ENCODE data around the gene TMEM138. TPM values are rescaled to one million over a fixed set of nuclear protein-coding genes. Genes with fewer than 3 reads are reported as not detected.

Gene TMEM138
- total RNA-seq, 1 donor from 2014 or later = 19.9 TPM

- H3K27ac ChIP-seq = no peak overlapping the region
- H3K9me3 ChIP-seq = no peaks in the 10 kb centered on the region
- no peaks in the 10 kb centered on the region for H3K36me3 ChIP-seq
- DNase-seq (ENCODE audit: extremely low spot score in 2 of 2) = no peak
- H3K4me1 ChIP-seq = peaks cover 25% of the 10 kb centered on the region
- no peaks in the 10 kb centered on the region for H3K27me3 ChIP-seq
- H3K4me3 ChIP-seq = no peak overlapping the region
- no peak for TF ChIP-seq POLR2A (IDR thresholded peaks at IDR 0.05)
- no peak for TF ChIP-seq POLR2AphosphoS5 (IDR thresholded peaks at IDR 0.05; ENCODE audit: insufficient read depth in 1 of 2, low read depth in 1 of 2)
- TF ChIP-seq CTCF (IDR thresholded peaks at IDR 0.05) = no peak
- intact Hi-C loops (cut with DNase I) = loop anchor here (2.0 kb wide), 1 partner anchor 47 kb away; no protein-coding TSS in a partner anchor
These were observed 24.3 kb upstream of the TMEM138 start for GRCh38 chr11:61337706-61338470.

DNA sequence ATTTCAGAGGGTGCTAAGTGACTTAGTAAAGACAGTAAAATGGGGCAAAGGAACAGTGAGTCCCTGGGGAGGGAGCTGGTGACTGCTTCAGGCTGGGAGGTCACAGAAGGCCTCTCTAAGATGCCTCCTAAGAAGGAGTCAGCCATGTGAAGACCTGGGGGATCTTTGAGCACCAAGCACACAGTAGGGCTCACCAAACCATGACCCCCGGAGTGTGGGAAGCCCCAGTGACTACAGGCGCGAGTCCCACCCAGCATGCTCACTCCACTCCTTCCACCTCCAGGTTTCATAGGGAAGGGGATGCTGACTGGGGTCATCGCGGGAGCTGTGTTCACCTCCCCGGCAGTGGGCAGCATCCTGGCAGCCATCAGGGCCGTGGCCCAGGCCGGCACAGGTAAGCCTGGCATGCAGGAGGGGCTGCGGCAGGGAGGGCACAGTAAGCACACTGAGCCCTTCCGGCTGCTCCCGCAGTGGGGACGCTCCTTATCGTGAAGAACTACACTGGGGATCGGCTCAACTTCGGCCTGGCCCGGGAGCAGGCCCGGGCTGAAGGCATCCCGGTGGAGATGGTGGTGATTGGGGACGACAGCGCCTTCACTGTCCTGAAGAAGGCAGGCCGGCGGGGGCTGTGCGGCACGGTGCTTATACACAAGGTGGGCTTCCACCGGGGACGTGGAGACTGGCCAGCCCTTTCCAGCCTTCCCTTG is 23.2 kb upstream of the TMEM138 start:
- TF ChIP-seq POLR2AphosphoS5 (IDR thresholded peaks at IDR 0.05; ENCODE audit: insufficient read depth in 1 of 2, low read depth in 1 of 2) (no peak), POLR2A (IDR thresholded peaks at IDR 0.05) (no peak), CTCF (IDR thresholded peaks at IDR 0.05) (no peak)
- no peak overlapping the region for H3K4me3 ChIP-seq
- no peaks in the 10 kb centered on the region for H3K27me3 ChIP-seq
- no peaks in the 10 kb centered on the region for H3K36me3 ChIP-seq
- no peak for DNase-seq (ENCODE audit: extremely low spot score in 2 of 2)
- no peak overlapping the region for H3K27ac ChIP-seq
- intact Hi-C loops (cut with DNase I) = no loop called here
- H3K4me1 ChIP-seq = peaks cover 19% of the 10 kb centered on the region
- H3K9me3 ChIP-seq = no peaks in the 10 kb centered on the region

GRCh38 chr11:61339490-61339878 is 22.7 kb upstream of the TMEM138 start:
- Histone ChIP-seq H3K9me3 (no peaks in the 10 kb centered on the region), H3K27me3 (no peaks in the 10 kb centered on the region), H3K36me3 (no peaks in the 10 kb centered on the region), H3K4me3 (no peak overlapping the region), H3K4me1 (peaks cover 14% of the 10 kb centered on the region), H3K27ac (no peak overlapping the region)
- TF ChIP-seq POLR2AphosphoS5 (IDR thresholded peaks at IDR 0.05; ENCODE audit: insufficient read depth in 1 of 2, low read depth in 1 of 2) (no peak), CTCF (IDR thresholded peaks at IDR 0.05) (no peak), POLR2A (IDR thresholded peaks at IDR 0.05) (no peak)
- no peak for DNase-seq (ENCODE audit: extremely low spot score in 2 of 2)
- intact Hi-C loops (cut with DNase I) = no loop called here

DNA sequence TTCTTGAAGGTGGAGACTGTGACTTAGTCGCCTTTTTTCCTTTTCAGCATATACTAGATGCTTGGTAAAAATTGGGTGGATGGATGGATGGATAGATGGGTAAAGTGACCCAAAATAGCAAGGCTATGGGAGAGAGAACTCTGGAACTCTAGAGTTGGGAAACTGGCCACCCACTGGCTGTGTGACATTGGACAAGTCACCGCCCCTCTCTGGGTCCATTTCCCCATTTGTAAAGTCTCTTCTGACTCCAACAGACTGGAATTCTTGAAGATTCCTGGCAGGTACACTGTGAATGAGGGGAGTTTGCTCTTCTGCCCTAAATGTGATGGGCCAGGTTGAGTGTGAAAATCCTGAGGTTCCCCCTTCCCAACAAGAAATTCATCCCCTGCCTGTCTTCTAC is 21.2 kb upstream of the TMEM138 start:
- Histone ChIP-seq H3K36me3 (no peaks in the 10 kb centered on the region), H3K9me3 (no peaks in the 10 kb centered on the region), H3K27me3 (no peaks in the 10 kb centered on the region), H3K4me1 (peaks cover 14% of the 10 kb centered on the region), H3K4me3 (no peak overlapping the region), H3K27ac (no peak overlapping the region)
- no peak for DNase-seq (ENCODE audit: extremely low spot score in 2 of 2)
- intact Hi-C loops (cut with DNase I) = no loop called here
- TF ChIP-seq POLR2AphosphoS5 (IDR thresholded peaks at IDR 0.05; ENCODE audit: insufficient read depth in 1 of 2, low read depth in 1 of 2) = no peak
- TF ChIP-seq POLR2A (IDR thresholded peaks at IDR 0.05) = no peak
- TF ChIP-seq CTCF (IDR thresholded peaks at IDR 0.05) = no peak

GRCh38 chr11:61341706-61342105 is 20.5 kb upstream of the TMEM138 start:
- TF ChIP-seq CTCF (IDR thresholded peaks at IDR 0.05) (no peak), POLR2A (IDR thresholded peaks at IDR 0.05) (no peak), POLR2AphosphoS5 (IDR thresholded peaks at IDR 0.05; ENCODE audit: insufficient read depth in 1 of 2, low read depth in 1 of 2) (no peak)
- intact Hi-C loops (cut with DNase I) = no loop called here
- no peak for DNase-seq (ENCODE audit: extremely low spot score in 2 of 2)
- no peaks in the 10 kb centered on the region for H3K36me3 ChIP-seq
- no peaks in the 10 kb centered on the region for H3K9me3 ChIP-seq
- H3K27ac ChIP-seq = no peak overlapping the region
- H3K4me1 ChIP-seq = peaks cover 7% of the 10 kb centered on the region
- H3K4me3 ChIP-seq = no peak overlapping the region
- H3K27me3 ChIP-seq = no peaks in the 10 kb centered on the region

Data from vagina (tissue), 2 donors.